Nephron (organoid): ENCODE results near the gene MAGOH.

Experiments used
- H3K27ac Mint-ChIP-seq, 3 experiments: 2 replicates each; pipeline ENCODE4 v1.8.0; 2020; ENCODE audit warnings: mixed read lengths in 3 of 3, mild to moderate bottlenecking in 2 of 3, moderate library complexity in 1 of 3
- H3K27me3 Mint-ChIP-seq: 2 replicates; pipeline ENCODE4 v1.8.0; 2021; ENCODE audit warnings: low read depth, mild to moderate bottlenecking, moderate library complexity, mixed read lengths
- H3K36me3 Mint-ChIP-seq: 2 replicates; pipeline ENCODE4 v1.8.0; 2020; ENCODE audit warnings: low read depth, mixed read lengths
- H3K4me1 Mint-ChIP-seq: 2 replicates; pipeline ENCODE4 v1.8.0; 2020; ENCODE audit warnings: mixed read lengths
- H3K4me3 Mint-ChIP-seq, 3 experiments: 2 replicates each; pipeline ENCODE4 v1.8.0; 2020; ENCODE audit warnings: mild to moderate bottlenecking in 3 of 3, mixed read lengths in 3 of 3, moderate library complexity in 2 of 3
- H3K9me3 Mint-ChIP-seq: 2 replicates; pipeline ENCODE4 v1.8.0; 2020; ENCODE audit warnings: mixed read lengths
- TF ChIP-seq, protein P1 (sequence below), 3 experiments: fragments of 200-600 bp; sonication (generic); IDR thresholded peaks; one replicate each; pipeline ENCODE4 v1.5.0; 2021; ENCODE audit warnings: antibody characterized with exemption in 3 of 3; ENCODE audit not compliant: unreplicated experiment in 3 of 3

MAGOH gene

DNA sequence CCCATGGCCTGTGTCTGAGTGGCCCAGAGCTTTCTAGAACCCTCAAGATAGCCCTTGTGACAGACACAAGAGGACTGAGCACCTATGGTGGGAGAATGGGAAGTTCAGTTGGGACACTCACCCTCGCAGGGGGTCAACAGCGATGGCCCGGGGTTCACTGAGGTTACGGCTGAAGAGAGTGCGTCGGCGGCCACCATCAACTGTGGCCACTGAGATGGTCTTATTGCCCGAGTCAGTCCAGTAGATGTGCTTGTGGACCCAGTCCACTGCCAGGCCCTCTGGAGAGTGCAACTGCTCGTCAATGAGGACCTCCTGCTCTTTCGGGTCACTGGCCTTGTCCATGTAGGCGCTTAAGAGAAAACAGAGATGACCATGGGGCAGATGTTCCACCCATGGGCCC lies 25.7 kb upstream of the MAGOH start:
- no peaks in the 10 kb centered on the region for H3K9me3 Mint-ChIP-seq
- no peaks in the 10 kb centered on the region for H3K27me3 Mint-ChIP-seq
- H3K27ac Mint-ChIP-seq = no peak overlapping the region
- peaks cover 13% of the 10 kb centered on the region for H3K36me3 Mint-ChIP-seq
- H3K4me1 Mint-ChIP-seq = no peaks in the 10 kb centered on the region
- TF ChIP-seq, protein P1, sequence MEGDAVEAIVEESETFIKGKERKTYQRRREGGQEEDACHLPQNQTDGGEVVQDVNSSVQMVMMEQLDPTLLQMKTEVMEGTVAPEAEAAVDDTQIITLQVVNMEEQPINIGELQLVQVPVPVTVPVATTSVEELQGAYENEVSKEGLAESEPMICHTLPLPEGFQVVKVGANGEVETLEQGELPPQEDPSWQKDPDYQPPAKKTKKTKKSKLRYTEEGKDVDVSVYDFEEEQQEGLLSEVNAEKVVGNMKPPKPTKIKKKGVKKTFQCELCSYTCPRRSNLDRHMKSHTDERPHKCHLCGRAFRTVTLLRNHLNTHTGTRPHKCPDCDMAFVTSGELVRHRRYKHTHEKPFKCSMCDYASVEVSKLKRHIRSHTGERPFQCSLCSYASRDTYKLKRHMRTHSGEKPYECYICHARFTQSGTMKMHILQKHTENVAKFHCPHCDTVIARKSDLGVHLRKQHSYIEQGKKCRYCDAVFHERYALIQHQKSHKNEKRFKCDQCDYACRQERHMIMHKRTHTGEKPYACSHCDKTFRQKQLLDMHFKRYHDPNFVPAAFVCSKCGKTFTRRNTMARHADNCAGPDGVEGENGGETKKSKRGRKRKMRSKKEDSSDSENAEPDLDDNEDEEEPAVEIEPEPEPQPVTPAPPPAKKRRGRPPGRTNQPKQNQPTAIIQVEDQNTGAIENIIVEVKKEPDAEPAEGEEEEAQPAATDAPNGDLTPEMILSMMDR (IDR thresholded peaks at IDR 0.05; ENCODE audit: unreplicated experiment in 3 of 3) = no peak
- H3K4me3 Mint-ChIP-seq = no peak overlapping the region

DNA sequence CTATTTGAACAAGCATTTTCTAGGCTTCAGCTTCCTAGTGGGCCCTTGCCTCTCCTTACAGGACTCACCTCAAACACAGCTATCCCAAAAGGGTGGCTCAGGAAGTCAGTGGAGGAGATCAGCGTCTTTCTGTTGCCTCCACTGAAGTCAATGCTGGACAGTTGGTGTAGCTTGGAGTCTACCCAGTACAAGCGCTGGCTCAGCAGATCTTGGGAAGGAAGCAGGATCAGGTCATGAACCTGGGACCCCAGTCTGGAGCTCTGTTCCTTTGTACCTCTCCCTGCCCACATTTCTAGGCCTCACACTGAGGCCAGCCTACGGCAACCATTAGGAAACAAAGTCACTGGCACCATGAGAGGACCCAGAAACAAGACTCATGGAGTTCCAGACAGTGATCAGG lies 23.7 kb upstream of the MAGOH start:
- no peak overlapping the region for H3K4me3 Mint-ChIP-seq
- TF ChIP-seq, protein P1 (IDR thresholded peaks at IDR 0.05; ENCODE audit: unreplicated experiment in 3 of 3) = no peak

DNA sequence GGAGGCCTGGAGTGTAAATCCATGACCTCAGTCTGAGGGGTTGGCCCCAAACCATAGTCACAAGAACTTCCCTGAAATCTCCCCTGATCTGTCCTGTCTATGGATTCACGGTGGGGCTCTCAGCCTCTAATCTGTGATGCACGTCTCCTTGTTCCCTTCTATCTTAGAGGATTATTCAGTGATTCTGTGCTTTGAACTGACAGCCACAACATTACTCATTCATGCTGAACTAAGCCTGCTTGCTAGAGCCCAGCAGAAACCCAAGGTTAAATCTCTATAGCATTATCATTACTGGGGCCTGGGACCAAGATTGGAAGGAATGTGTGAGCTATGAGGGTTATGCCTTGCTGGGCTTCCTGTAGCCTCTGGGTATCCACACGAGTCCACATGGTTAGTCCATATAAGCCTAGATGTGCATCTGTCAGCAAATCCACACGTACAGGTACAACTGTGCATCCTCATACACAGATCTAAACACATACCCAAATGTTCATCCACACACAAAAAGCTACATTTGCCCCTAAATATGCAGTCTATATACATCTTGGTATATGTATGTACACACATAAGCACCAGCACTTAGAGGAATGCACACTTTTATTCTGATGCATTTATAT lies 22.4 kb upstream of the MAGOH start:
- no peaks in the 10 kb centered on the region for H3K27me3 Mint-ChIP-seq
- H3K4me1 Mint-ChIP-seq = no peaks in the 10 kb centered on the region
- H3K4me3 Mint-ChIP-seq = no peak overlapping the region
- H3K9me3 Mint-ChIP-seq = no peaks in the 10 kb centered on the region
- TF ChIP-seq, protein P1 (IDR thresholded peaks at IDR 0.05; ENCODE audit: unreplicated experiment in 3 of 3) = no peak
- H3K36me3 Mint-ChIP-seq = peaks cover 13% of the 10 kb centered on the region
- no peak overlapping the region for H3K27ac Mint-ChIP-seq

More for the DNA sequence above, 23.7 kb upstream of the MAGOH start:
- no peaks in the 10 kb centered on the region for H3K4me1 Mint-ChIP-seq
- H3K27ac Mint-ChIP-seq = no peak overlapping the region
- H3K27me3 Mint-ChIP-seq = no peaks in the 10 kb centered on the region
- H3K9me3 Mint-ChIP-seq = no peaks in the 10 kb centered on the region
- H3K36me3 Mint-ChIP-seq = peaks cover 13% of the 10 kb centered on the region

DNA sequence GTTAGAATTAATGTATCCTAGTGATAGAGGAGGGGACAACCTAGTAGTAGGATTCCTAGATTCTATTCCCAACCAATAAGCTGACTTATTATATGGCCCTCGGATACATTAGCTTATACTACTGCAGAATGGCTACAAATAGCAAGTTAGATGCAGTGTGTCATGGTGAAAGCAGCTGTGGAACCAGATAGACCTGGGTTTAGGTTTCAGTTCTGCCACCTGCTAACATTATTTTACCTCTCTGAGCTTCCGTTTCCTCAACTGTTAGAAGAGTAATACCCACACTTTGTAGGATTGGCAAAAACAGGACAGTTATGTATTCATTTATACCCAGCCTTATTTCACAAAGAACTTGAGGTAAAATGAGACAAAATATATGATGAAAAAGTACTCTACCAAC lies 21.6 kb upstream of the MAGOH start:
- Mint-ChIP-seq H3K4me1 (no peaks in the 10 kb centered on the region), H3K27me3 (no peaks in the 10 kb centered on the region), H3K36me3 (peaks cover 8% of the 10 kb centered on the region), H3K27ac (no peak overlapping the region), H3K9me3 (no peaks in the 10 kb centered on the region), H3K4me3 (no peak overlapping the region)
- TF ChIP-seq, protein P1 (IDR thresholded peaks at IDR 0.05; ENCODE audit: unreplicated experiment in 3 of 3) = no peak

DNA sequence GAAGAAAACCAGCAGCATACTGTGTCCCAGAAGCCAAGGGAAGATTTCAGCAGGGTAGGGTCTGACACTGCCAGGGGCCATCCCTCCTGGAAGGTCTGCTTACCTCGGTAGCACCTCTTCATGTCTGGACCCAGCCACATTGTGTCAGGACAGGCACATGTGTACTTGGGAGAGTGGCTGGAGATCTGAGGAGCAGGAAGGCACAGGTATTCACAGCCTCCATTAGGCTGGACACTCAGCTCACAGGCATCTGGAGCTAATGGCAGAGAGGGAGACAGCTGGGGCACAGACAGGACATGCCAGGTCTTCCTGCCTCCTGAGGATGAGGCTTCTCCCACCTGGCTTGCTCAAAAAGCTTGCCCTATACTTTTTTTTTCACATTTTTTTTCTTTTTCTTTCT lies 19.9 kb upstream of the MAGOH start:
- TF ChIP-seq, protein P1 (IDR thresholded peaks at IDR 0.05; ENCODE audit: unreplicated experiment in 3 of 3) = no peak
- Mint-ChIP-seq H3K4me3 (no peak overlapping the region), H3K27ac (peak overlapping the region in 1 of 3 experiments; percentile 51), H3K36me3 (peaks cover 6% of the 10 kb centered on the region), H3K4me1 (no peaks in the 10 kb centered on the region), H3K9me3 (no peaks in the 10 kb centered on the region), H3K27me3 (no peaks in the 10 kb centered on the region)

DNA sequence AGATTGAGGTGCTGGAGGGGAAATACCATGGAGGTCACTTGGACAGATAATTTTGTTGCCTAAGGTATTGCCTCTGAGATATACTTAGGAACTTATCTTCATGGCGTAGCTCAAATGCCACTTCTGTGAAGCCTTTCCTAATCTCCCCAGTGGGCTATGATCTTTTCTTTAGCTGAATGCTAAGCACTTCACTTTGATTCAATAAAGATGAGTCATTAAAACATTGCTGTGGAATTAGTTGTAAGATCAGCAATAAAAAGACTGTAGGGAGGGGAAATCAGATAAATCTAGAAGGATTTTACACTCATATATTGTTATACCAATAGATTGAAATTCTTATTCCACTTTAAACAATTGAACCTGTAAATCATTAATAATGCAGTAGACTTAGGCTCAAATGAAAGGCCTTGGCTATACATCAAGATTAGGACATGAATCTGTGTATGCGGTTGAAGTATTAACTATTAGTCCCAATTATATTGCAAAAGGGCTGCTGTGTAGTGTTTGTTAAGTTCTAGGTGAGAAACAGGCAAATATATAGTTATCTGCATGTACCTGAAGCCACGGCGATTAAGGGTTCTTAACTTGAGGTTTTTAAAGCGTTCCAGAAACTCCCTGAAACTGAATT lies 19.2 kb upstream of the MAGOH start:
- H3K27me3 Mint-ChIP-seq = no peaks in the 10 kb centered on the region
- H3K9me3 Mint-ChIP-seq = no peaks in the 10 kb centered on the region
- peak overlapping the region in 2 of 3 experiments; percentile 25 to 51 for H3K27ac Mint-ChIP-seq
- H3K36me3 Mint-ChIP-seq = no peaks in the 10 kb centered on the region
- H3K4me1 Mint-ChIP-seq = no peaks in the 10 kb centered on the region
- H3K4me3 Mint-ChIP-seq = no peak overlapping the region
- TF ChIP-seq, protein P1 (IDR thresholded peaks at IDR 0.05; ENCODE audit: unreplicated experiment in 3 of 3) = no peak
